Jurkat, Clone E6-1 (cell line): ENCODE results near the gene PSMA2.

ENCODE experiments used
- DNase-seq: peaks from one replicate; pipeline ENCODE4 v3.0.0-alpha.2; 2011; ENCODE audit warnings: low read depth, low spot score
- H3K4me3 ChIP-seq: 2 replicates; pipeline ENCODE4 v1.5.1; 2011; ENCODE audit warnings: mild to moderate bottlenecking, low read length, control low read depth, moderate library complexity

Gene PSMA2

GRCh38 chr7:42868480-42868879 is 63.5 kb downstream of the PSMA2 start:
- no peak overlapping the region for H3K4me3 ChIP-seq
- DNase-seq = no peak
